ENCODE measurements around the gene OSER1.

DNA sequence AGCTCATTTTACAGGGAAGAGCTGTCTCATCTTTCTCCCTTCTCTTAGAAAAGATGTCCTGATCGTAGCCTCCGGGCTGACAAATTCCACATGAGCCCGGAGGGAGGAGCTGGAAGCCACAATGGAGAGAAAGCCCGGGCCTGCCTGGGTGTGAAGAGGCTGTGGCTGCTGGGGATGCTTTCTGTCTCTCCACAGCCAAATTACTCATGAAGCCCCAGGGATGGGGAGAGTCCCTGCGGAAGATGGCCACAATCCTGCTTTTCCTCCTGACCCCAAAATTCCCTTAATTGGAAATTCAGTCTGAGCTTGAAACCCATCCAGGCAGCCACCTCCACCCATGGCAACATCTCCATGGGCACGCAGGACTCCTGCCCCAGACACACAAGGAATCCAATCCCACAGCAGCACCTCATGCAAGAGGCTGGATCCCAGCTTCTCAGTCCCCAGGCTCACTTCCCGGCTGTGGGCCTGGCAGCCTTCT lies 56.0 kb downstream of the OSER1 start:
- TF ChIP-seq, protein P1, sequence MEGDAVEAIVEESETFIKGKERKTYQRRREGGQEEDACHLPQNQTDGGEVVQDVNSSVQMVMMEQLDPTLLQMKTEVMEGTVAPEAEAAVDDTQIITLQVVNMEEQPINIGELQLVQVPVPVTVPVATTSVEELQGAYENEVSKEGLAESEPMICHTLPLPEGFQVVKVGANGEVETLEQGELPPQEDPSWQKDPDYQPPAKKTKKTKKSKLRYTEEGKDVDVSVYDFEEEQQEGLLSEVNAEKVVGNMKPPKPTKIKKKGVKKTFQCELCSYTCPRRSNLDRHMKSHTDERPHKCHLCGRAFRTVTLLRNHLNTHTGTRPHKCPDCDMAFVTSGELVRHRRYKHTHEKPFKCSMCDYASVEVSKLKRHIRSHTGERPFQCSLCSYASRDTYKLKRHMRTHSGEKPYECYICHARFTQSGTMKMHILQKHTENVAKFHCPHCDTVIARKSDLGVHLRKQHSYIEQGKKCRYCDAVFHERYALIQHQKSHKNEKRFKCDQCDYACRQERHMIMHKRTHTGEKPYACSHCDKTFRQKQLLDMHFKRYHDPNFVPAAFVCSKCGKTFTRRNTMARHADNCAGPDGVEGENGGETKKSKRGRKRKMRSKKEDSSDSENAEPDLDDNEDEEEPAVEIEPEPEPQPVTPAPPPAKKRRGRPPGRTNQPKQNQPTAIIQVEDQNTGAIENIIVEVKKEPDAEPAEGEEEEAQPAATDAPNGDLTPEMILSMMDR (IDR thresholded peaks at IDR 0.05; ENCODE audit: borderline replicate concordance, extremely low read depth, low read length, poor library complexity, severe bottlenecking), result no peak
- TF ChIP-seq EZH2 (IDR thresholded peaks at IDR 0.05; ENCODE audit: borderline replicate concordance, low read depth, low read length, severe bottlenecking), result no peak
